GM19463 (cell line): ENCODE results near the gene RGL3.
"Not testable (repeated sequence)": the region's sequence is repeated elsewhere in the genome, so short reads cannot be mapped to it uniquely, and the experiment has no call there.

Experiments used
- ATAC-seq: cut with Tn5 transposase; IDR thresholded peaks from one replicate; pipeline ENCODE4 v1.9.1; 2021; ENCODE audit warnings: mild to moderate bottlenecking, moderate library complexity; ENCODE audit not compliant: unreplicated experiment

RGL3 gene

GRCh38 chr19:11384778-11385129, 34.4 kb downstream of the RGL3 start:
- no peak for ATAC-seq

GRCh38 chr19:11383706-11384048, 35.4 kb downstream of the RGL3 start:
- no peak for ATAC-seq

GRCh38 chr19:11382898-11383705, 36.0 kb downstream of the RGL3 start:
- ATAC-seq: no peak

GRCh38 chr19:11380653-11381537, 38.2 kb downstream of the RGL3 start:
- ATAC-seq: peak; percentile 75

- ATAC-seq: no peak
Observed at GRCh38 chr19:11379857-11380350, 39.2 kb downstream of the RGL3 start.

GRCh38 chr19:11379269-11379845, 39.8 kb downstream of the RGL3 start:
- not testable (repeated sequence) for ATAC-seq

- ATAC-seq: no peak
Observed at GRCh38 chr19:11378319-11379189, 40.6 kb downstream of the RGL3 start.

GRCh38 chr19:11377756-11378155, 41.4 kb downstream of the RGL3 start:
- no peak for ATAC-seq

- no peak for ATAC-seq
Observed at GRCh38 chr19:11377237-11377636, 41.9 kb downstream of the RGL3 start.

GRCh38 chr19:11375143-11375948, 43.8 kb downstream of the RGL3 start:
- ATAC-seq: no peak

- ATAC-seq: peak; percentile 84
Observed at GRCh38 chr19:11374433-11375142, 44.5 kb downstream of the RGL3 start, which contains the start of gene SWSAP1. SWSAP1 (plus strand) TSS chr19:11374666; CDS start chr19:11374681, 15 bp downstream.

GRCh38 chr19:11373885-11374432, 45.2 kb downstream of the RGL3 start:
- no peak for ATAC-seq

GRCh38 chr19:11373166-11373884, 45.8 kb downstream of the RGL3 start:
- ATAC-seq: no peak

- no peak for ATAC-seq
Observed at GRCh38 chr19:11370744-11371143, 48.4 kb downstream of the RGL3 start.

- no peak for ATAC-seq
Observed at GRCh38 chr19:11367528-11367927, 51.6 kb downstream of the RGL3 start.

GRCh38 chr19:11365557-11366117, 53.5 kb downstream of the RGL3 start:
- no peak for ATAC-seq

GRCh38 chr19:11364935-11365334, 54.2 kb downstream of the RGL3 start:
- ATAC-seq: no peak
